ENCODE measurements around the gene ZNF629. TPM values are rescaled to one million over a fixed set of nuclear protein-coding genes. Genes with fewer than 3 reads are reported as not detected.

Gene ZNF629
- polyA plus RNA-seq, 2 of the 4 experiments (the other 2 are of a cell fraction): 5.9 to 13.6 TPM

DNA sequence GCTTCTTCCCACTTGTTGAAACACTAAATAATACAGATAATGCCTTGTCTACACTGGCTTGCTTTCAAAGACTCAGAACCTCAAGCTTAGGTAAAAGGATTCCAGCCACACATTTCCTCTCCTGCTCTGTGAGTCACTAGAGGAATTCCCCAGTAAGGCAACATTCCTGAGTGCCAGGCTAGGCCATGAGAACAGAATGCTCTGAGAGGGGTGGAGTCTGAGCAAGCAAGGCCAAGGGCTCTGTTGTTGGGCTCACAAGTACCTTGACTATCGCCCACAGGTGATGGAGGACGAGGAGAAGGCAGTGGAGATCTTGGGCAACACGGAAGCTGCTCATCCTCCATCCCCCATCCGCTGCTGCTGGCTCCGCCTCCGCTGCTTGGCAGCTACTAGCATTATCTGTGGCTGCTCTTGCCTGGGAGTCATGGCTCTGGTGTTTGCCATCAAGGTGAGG lies 45.5 kb downstream of the ZNF629 start:
- 46% methylated on average over 6 of the region's 6 CpGs for WGBS (ENCODE audit: missing lambda C conversion rate)
- H3K9me3 ChIP-seq: no peaks in the 10 kb centered on the region
- H3K4me1 ChIP-seq: peaks cover 40% of the 10 kb centered on the region
- peak overlapping the region; percentile 29; the same call in 2 of the 3 replicates for H3K4me3 ChIP-seq
- ChIA-PET CTCF (interaction anchor here (1.1 kb wide), 2 partner anchors 11 to 73 kb away, joined by 3 read pairs; no protein-coding TSS in a partner anchor), POLR2A (interaction anchor here (1.0 to 2.4 kb wide), 3 partner anchors 34 to 83 kb away, joined by 3 to 7 read pairs (median 4); partner anchors contain the start of genes FBRS and SRCAP)
- H3K4me2 ChIP-seq: peak overlapping the region; percentile 70
- DNase-seq (ENCODE audit: low read depth in 1 of 2, low spot score in 1 of 2) (peak; percentile 88 to 93), FAIRE-seq (peak; percentile 98), ATAC-seq (peak; percentile 80 to 88)
- TF ChIP-seq TP53 (CRISPR knock-in tag; IDR thresholded peaks at IDR 0.05) (no peak), TFCP2L1 (CRISPR knock-in tag; IDR thresholded peaks at IDR 0.05) (no peak), RFX5 (IDR thresholded peaks at IDR 0.05) (no peak), CEBPB (IDR thresholded peaks at IDR 0.05) (no peak), POLR2A (IDR thresholded peaks at IDR 0.05; ENCODE audit: low read length) (no peak), ESRRA (IDR thresholded peaks at IDR 0.05; ENCODE audit: borderline replicate concordance, low read length) (no peak), NPAS2 (CRISPR knock-in tag; IDR thresholded peaks at IDR 0.05; ENCODE audit: borderline replicate concordance) (no peak), ZSCAN20 (CRISPR knock-in tag; IDR thresholded peaks at IDR 0.05) (peak; percentile 58; the same call in 1 of the 2 replicates), KDM5A (IDR thresholded peaks at IDR 0.05) (no peak), HOXB13 (CRISPR knock-in tag; IDR thresholded peaks at IDR 0.05; ENCODE audit: low read depth) (no peak), SMC3 (IDR thresholded peaks at IDR 0.05) (no peak), FOSL2 (IDR thresholded peaks at IDR 0.05) (no peak), FOSL2 (CRISPR knock-in tag; IDR thresholded peaks at IDR 0.05) (peak; percentile 76), RNF2 (IDR thresholded peaks at IDR 0.05; ENCODE audit: borderline replicate concordance, low read depth) (no peak)
- TF ChIP-seq, protein P1, sequence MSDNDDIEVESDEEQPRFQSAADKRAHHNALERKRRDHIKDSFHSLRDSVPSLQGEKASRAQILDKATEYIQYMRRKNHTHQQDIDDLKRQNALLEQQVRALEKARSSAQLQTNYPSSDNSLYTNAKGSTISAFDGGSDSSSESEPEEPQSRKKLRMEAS (IDR thresholded peaks at IDR 0.05): peak; percentile 53
- TF ChIP-seq, protein P2, sequence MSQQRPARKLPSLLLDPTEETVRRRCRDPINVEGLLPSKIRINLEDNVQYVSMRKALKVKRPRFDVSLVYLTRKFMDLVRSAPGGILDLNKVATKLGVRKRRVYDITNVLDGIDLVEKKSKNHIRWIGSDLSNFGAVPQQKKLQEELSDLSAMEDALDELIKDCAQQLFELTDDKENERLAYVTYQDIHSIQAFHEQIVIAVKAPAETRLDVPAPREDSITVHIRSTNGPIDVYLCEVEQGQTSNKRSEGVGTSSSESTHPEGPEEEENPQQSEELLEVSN (IDR thresholded peaks at IDR 0.05; ENCODE audit: borderline replicate concordance, low read depth): 0 out of 2 replicates have a peak, but pooled peaks have one; percentile 41
- TF ChIP-seq, protein P3, sequence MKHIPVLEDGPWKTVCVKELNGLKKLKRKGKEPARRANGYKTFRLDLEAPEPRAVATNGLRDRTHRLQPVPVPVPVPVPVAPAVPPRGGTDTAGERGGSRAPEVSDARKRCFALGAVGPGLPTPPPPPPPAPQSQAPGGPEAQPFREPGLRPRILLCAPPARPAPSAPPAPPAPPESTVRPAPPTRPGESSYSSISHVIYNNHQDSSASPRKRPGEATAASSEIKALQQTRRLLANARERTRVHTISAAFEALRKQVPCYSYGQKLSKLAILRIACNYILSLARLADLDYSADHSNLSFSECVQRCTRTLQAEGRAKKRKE (CRISPR knock-in tag; IDR thresholded peaks at IDR 0.05; ENCODE audit: low read depth): no peak
- TF ChIP-seq, protein P4, sequence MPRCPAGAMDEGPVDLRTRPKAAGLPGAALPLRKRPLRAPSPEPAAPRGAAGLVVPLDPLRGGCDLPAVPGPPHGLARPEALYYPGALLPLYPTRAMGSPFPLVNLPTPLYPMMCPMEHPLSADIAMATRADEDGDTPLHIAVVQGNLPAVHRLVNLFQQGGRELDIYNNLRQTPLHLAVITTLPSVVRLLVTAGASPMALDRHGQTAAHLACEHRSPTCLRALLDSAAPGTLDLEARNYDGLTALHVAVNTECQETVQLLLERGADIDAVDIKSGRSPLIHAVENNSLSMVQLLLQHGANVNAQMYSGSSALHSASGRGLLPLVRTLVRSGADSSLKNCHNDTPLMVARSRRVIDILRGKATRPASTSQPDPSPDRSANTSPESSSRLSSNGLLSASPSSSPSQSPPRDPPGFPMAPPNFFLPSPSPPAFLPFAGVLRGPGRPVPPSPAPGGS (IDR thresholded peaks at IDR 0.05): no peak
- peak overlapping the region; percentile 72 to 83 for H3K27ac ChIP-seq

DNA sequence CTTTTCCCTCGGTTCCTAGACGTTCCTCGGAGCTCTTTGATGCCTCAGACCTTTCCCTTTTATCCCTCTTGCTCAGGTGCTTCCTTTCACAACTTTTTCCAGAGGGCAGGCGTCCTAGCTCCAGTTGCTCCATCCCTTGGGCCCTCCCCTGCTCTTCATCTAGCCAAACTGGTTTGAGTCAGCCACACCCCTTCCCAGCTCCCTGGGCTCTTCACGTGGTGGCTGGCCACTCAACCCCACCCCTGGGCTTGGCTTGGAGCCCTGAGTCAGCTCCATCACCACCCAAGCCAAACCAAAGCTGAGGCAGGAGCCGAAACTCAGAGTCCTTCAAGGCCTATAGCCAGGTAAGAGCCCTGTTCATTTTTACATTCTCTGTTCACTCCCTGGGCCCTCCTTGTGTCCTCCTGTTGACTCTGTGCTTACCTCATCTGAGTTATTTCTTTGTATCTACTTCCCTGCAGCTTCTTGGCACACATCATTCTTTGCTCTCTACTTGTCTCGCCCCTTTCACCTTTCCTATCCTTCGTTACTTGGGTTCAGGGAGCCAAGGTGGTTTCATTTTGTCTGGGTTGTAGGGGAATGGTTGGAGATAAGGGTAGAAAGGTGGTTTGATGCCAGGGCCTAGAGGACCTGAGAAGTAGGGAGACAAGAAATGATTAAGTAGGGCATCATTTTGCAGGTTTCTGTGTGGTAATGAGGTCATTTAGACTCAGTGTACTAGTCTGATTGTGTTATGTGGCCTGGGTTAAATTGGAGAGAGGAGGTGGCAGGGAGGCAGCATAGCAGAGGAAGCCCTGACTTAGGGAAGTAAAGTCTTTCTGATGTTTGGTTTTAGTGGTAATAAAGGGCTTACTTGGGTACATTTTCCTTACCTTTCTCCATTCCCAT lies 46.4 kb downstream of the ZNF629 start:
- no peaks in the 10 kb centered on the region for H3K9me3 ChIP-seq
- 17% methylated on average over 8 of the region's 8 CpGs for WGBS (ENCODE audit: missing lambda C conversion rate)
- H3K4me1 ChIP-seq: peaks cover 40% of the 10 kb centered on the region
- peak; percentile 74 to 81 for ATAC-seq
- peak overlapping the region; percentile 29; the same call in 2 of the 3 replicates for H3K4me3 ChIP-seq
- peak overlapping the region; percentile 70 for H3K4me2 ChIP-seq
- POLR2A ChIA-PET: interaction anchor here (0.7 to 2.4 kb wide), 7 partner anchors 13 to 82 kb away, joined by 3 to 7 read pairs (median 4); partner anchors contain the start of genes FBRS, SRCAP and ZNF629
- CTCF ChIA-PET: interaction anchor here (1.1 to 1.6 kb wide), 5 partner anchors 9 to 74 kb away, joined by 3 to 4 read pairs (median 3); no protein-coding TSS in a partner anchor
- TF ChIP-seq, protein P5, sequence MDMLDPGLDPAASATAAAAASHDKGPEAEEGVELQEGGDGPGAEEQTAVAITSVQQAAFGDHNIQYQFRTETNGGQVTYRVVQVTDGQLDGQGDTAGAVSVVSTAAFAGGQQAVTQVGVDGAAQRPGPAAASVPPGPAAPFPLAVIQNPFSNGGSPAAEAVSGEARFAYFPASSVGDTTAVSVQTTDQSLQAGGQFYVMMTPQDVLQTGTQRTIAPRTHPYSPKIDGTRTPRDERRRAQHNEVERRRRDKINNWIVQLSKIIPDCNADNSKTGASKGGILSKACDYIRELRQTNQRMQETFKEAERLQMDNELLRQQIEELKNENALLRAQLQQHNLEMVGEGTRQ (IDR thresholded peaks at IDR 0.05): peak; percentile 63
- TF ChIP-seq MAFK (IDR thresholded peaks at IDR 0.05; ENCODE audit: partially characterized antibody) (peak; percentile 66), KDM1A (IDR thresholded peaks at IDR 0.05; ENCODE audit: low read depth) (no peak), EHF (CRISPR knock-in tag; IDR thresholded peaks at IDR 0.05) (peak; percentile 22; the same call in 1 of the 2 replicates), JUN (IDR thresholded peaks at IDR 0.05) (peak in 1 of 2 experiments; percentile 20; a peak in 1 of 5 replicates), RCOR1 (IDR thresholded peaks at IDR 0.05; ENCODE audit: low read depth, low read length) (no peak), FOSB (CRISPR knock-in tag; IDR thresholded peaks at IDR 0.05) (peak; percentile 18; the same call in 1 of the 2 replicates), POLR2AphosphoS2 (conservative IDR thresholded peaks at IDR 0.05; ENCODE audit: low read length) (peak; percentile 67; the same call in 1 of the 2 replicates)
- TF ChIP-seq, protein P1 (IDR thresholded peaks at IDR 0.05): peak; percentile 68
- TF ChIP-seq, protein P3 (CRISPR knock-in tag; IDR thresholded peaks at IDR 0.05; ENCODE audit: low read depth): 0 out of 2 replicates have a peak, but pooled peaks have one; percentile 12
- DNase-seq (ENCODE audit: low read depth in 1 of 2, low spot score in 1 of 2): peak; percentile 85 to 92
- FAIRE-seq: peak; percentile 54
- peak overlapping the region; percentile 72 to 83 for H3K27ac ChIP-seq
